ENCODE measurements around the gene FAM118A.

The FAM118A gene

GRCh38 chr22:45376703-45377102 is 67.0 kb downstream of the FAM118A start:
- DNase-seq (ENCODE audit: low read depth): no peak

- no peak for DNase-seq (ENCODE audit: low read depth)
These were observed 71.6 kb downstream of the FAM118A start for GRCh38 chr22:45381348-45381747.

- no peak for DNase-seq (ENCODE audit: low read depth)
These were observed 79.8 kb downstream of the FAM118A start for GRCh38 chr22:45389546-45389945.
